SK-N-SH treated with all-trans-retinoic acid at 6 μM for 48 hours (cell line): Measurements from ENCODE around the gene PPIG.
A peak's percentile ranks its signal among the peaks of the same experiment; 100 is the strongest.
"Not testable (repeated sequence)": the region's sequence is repeated elsewhere in the genome, so short reads cannot be mapped to it uniquely, and the experiment has no call there.

ENCODE experiments used
- ATAC-seq: fragments of 200-7000 bp; cut with Tn5 transposase; 3 replicates; pipeline ENCODE4 v1.9.1; 2020; ENCODE audit warnings: mild to moderate bottlenecking, moderate library complexity
- ARNTL ChIP-seq: fragments of 450-650 bp; formaldehyde crosslinking; IDR thresholded peaks from 2 replicates; pipeline ENCODE4 v1.5.0; 2020; ENCODE audit warnings: low read depth, mild to moderate bottlenecking, moderate library complexity, borderline replicate concordance
- BACH2 ChIP-seq: fragments of 250-450 bp; sonication (Bioruptor Pico); IDR thresholded peaks from 2 replicates; pipeline ENCODE4 v1.9.0; 2021; ENCODE audit warnings: mild to moderate bottlenecking, borderline replicate concordance
- CSDC2 ChIP-seq: fragments of 250-450 bp; sonication (Bioruptor Pico); IDR thresholded peaks from 2 replicates; pipeline ENCODE4 v1.5.0; 2020; ENCODE audit warnings: mild to moderate bottlenecking, moderate library complexity
- GLIS3 ChIP-seq: fragments of 250-450 bp; sonication (Bioruptor Pico); IDR thresholded peaks from 2 replicates; pipeline ENCODE4 v1.5.0; 2020; ENCODE audit warnings: mild to moderate bottlenecking, moderate library complexity
- ISL1 ChIP-seq: fragments of 250-450 bp; sonication (Bioruptor Pico); IDR thresholded peaks from 2 replicates; pipeline ENCODE4 v2.1.2; 2022; ENCODE audit warnings: mild to moderate bottlenecking, moderate library complexity
- OSR1 ChIP-seq: fragments of 250-450 bp; sonication (Bioruptor Pico); IDR thresholded peaks from 2 replicates; pipeline ENCODE4 v1.8.0; 2022; ENCODE audit warnings: moderate library complexity, mild to moderate bottlenecking, inconsistent platforms
- PPARA ChIP-seq: fragments of 250-450 bp; sonication (Bioruptor Pico); IDR thresholded peaks from 2 replicates; pipeline ENCODE4 v1.5.0; 2020; ENCODE audit warnings: mild to moderate bottlenecking, borderline replicate concordance
- RARB ChIP-seq: fragments of 250-450 bp; sonication (Bioruptor Pico); IDR thresholded peaks from 2 replicates; pipeline ENCODE4 v1.8.0; 2021; ENCODE audit warnings: mild to moderate bottlenecking, moderate library complexity
- SNAI2 ChIP-seq: fragments of 250-450 bp; sonication (Bioruptor Pico); IDR thresholded peaks from 2 replicates; pipeline ENCODE4 v1.5.0; 2020; ENCODE audit warnings: mild to moderate bottlenecking, moderate library complexity
- TCF4 ChIP-seq: fragments of 250-450 bp; sonication (Bioruptor Pico); IDR thresholded peaks from 2 replicates; pipeline ENCODE4 v1.8.0; 2021; ENCODE audit warnings: mild to moderate bottlenecking, moderate library complexity, borderline replicate concordance
- TOX ChIP-seq: fragments of 250-450 bp; sonication (Bioruptor Pico); IDR thresholded peaks from 2 replicates; pipeline ENCODE4 v1.8.0; 2021; ENCODE audit warnings: mild to moderate bottlenecking, moderate library complexity, borderline replicate concordance
- ZC3H10 ChIP-seq: fragments of 250-450 bp; sonication (Bioruptor Pico); IDR thresholded peaks from 2 replicates; pipeline ENCODE4 v1.5.1; 2021; ENCODE audit warnings: mild to moderate bottlenecking, moderate library complexity
- ZFP3 ChIP-seq: fragments of 250-450 bp; sonication (Bioruptor Pico); IDR thresholded peaks from 2 replicates; pipeline ENCODE4 v1.5.0; 2020; ENCODE audit warnings: mild to moderate bottlenecking, moderate library complexity
- ZFP30 ChIP-seq: fragments of 450-650 bp; formaldehyde crosslinking; IDR thresholded peaks from 2 replicates; pipeline ENCODE4 v1.5.0; 2022; ENCODE audit warnings: mild to moderate bottlenecking, moderate library complexity
- ZNF565 ChIP-seq: fragments of 450-650 bp; formaldehyde crosslinking; conservative IDR thresholded peaks from 2 replicates; pipeline ENCODE4 v1.5.0; 2020; ENCODE audit warnings: low read depth, mild to moderate bottlenecking, moderate library complexity
- ZNF70 ChIP-seq: fragments of 450-650 bp; formaldehyde crosslinking; IDR thresholded peaks from 2 replicates; pipeline ENCODE4 v1.5.0; 2020; ENCODE audit warnings: mild to moderate bottlenecking, moderate library complexity
- ZNF8 ChIP-seq: fragments of 450-650 bp; formaldehyde crosslinking; IDR thresholded peaks from 2 replicates; pipeline ENCODE4 v1.5.0; 2020; ENCODE audit warnings: mild to moderate bottlenecking, moderate library complexity
- TF ChIP-seq, protein P1 (sequence below): fragments of 250-450 bp; sonication (Bioruptor Pico); IDR thresholded peaks from 2 replicates; pipeline ENCODE4 v1.8.0; 2020; ENCODE audit warnings: mild to moderate bottlenecking, moderate library complexity, borderline replicate concordance
- TF ChIP-seq, protein P2 (sequence below): fragments of 250-450 bp; sonication (Bioruptor Pico); IDR thresholded peaks from 2 replicates; pipeline ENCODE4 v1.5.1; 2021; ENCODE audit warnings: mild to moderate bottlenecking, moderate library complexity
- TF ChIP-seq, protein P3 (sequence below): fragments of 250-450 bp; sonication (Bioruptor Pico); IDR thresholded peaks from 2 replicates; pipeline ENCODE4 v1.5.1; 2020; ENCODE audit warnings: low read depth, mild to moderate bottlenecking, moderate library complexity
- TF ChIP-seq, protein P4 (sequence below): fragments of 250-450 bp; sonication (Bioruptor Pico); IDR thresholded peaks from 2 replicates; pipeline ENCODE4 v1.8.0; 2021; ENCODE audit warnings: low read depth, mild to moderate bottlenecking, moderate library complexity, borderline replicate concordance

The PPIG gene

DNA sequence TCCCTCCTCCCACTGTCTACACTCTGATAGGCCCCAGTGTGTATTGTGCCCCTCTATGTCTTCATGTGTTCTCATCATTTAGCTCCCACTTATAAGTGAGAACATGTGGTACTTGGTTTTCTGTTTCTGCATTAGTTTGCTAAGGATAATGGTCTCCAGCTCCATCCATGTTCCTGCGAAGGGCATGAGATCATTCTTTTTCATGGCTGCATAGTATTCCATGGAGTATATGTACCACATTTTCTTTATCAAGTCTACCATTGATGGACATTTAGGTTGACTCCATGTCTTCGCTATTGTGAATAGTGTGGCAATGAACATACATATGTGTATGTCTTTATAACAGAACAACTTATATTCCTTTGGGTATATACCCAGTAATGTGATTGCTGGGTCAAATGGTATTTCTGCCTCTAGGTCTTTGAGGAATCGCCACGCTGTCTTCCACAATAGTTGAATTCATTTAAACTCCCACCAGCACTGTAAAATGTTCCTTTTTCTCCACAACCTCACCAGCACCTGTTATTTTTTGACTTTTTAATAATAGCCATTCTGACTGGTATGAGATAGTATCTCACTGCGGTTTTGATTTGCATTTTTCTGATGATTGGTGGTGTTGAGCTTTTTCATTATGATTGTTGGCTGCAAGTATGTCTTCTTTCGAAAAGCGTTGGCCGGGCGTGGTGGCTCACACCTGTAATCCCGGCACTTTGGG lies 1.4 kb upstream of the PPIG start:
- ATAC-seq: not testable (repeated sequence)
- TF ChIP-seq ZNF8 (CRISPR knock-in tag): peak; percentile 72

DNA sequence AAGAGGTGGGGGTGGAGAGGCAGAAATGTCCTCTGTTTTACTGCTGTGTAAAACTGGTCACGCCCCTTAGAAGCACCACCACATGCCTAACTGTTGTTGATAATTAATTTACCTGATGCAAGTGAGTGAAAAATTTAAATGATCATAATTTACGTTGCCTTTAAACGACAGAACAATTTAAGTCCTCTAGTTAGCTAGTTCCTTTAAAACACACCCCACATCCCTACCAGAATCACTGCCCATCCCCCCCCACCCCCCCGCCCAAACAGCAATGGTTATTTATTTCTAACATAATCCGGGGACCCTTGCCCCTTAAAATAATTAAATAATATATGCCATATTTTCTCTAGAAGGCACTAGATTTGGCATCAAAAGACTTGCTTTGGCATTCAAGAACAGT lies 633 bp upstream of the PPIG start:
- TF ChIP-seq, protein P1, sequence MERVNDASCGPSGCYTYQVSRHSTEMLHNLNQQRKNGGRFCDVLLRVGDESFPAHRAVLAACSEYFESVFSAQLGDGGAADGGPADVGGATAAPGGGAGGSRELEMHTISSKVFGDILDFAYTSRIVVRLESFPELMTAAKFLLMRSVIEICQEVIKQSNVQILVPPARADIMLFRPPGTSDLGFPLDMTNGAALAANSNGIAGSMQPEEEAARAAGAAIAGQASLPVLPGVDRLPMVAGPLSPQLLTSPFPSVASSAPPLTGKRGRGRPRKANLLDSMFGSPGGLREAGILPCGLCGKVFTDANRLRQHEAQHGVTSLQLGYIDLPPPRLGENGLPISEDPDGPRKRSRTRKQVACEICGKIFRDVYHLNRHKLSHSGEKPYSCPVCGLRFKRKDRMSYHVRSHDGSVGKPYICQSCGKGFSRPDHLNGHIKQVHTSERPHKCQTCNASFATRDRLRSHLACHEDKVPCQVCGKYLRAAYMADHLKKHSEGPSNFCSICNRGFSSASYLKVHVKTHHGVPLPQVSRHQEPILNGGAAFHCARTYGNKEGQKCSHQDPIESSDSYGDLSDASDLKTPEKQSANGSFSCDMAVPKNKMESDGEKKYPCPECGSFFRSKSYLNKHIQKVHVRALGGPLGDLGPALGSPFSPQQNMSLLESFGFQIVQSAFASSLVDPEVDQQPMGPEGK (CRISPR knock-in tag): no peak
- TF ChIP-seq RARB (CRISPR knock-in tag): no peak
- TF ChIP-seq ZNF70 (CRISPR knock-in tag): no peak
- no peak for TF ChIP-seq CSDC2 (CRISPR knock-in tag)
- no peak for TF ChIP-seq ISL1 (CRISPR knock-in tag)
- no peak for TF ChIP-seq ZFP30
- ATAC-seq: no peak

DNA sequence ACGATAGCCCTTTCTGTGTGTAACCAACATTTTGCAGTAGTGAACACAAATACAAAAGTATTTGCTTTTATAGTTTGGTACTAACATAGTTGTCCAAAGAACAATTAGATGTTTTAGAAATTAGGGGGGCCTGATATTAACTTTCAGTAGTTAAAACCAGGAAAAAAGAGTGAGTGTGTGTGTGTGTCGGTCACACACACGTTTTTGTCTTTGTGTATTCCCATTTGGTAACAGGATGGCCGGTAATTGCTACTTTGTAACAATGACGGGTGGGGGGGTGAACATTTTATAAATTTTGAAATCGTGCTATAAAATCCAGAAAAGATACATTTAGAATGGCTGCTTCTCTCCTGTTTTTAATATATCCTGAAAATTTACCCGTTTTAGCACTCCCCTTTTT lies 1.5 kb downstream of the PPIG start:
- no peak for ATAC-seq
- TF ChIP-seq ZNF8 (CRISPR knock-in tag): no peak
- no peak for TF ChIP-seq OSR1 (CRISPR knock-in tag)
- TF ChIP-seq ZNF565: no peak
- no peak for TF ChIP-seq ZC3H10 (CRISPR knock-in tag)
- no peak for TF ChIP-seq ZFP30
- TF ChIP-seq GLIS3 (CRISPR knock-in tag): no peak
- TF ChIP-seq, protein P2, sequence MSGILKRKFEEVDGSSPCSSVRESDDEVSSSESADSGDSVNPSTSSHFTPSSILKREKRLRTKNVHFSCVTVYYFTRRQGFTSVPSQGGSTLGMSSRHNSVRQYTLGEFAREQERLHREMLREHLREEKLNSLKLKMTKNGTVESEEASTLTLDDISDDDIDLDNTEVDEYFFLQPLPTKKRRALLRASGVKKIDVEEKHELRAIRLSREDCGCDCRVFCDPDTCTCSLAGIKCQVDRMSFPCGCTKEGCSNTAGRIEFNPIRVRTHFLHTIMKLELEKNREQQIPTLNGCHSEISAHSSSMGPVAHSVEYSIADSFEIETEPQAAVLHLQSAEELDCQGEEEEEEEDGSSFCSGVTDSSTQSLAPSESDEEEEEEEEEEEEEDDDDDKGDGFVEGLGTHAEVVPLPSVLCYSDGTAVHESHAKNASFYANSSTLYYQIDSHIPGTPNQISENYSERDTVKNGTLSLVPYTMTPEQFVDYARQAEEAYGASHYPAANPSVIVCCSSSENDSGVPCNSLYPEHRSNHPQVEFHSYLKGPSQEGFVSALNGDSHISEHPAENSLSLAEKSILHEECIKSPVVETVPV (CRISPR knock-in tag): no peak
- no peak for TF ChIP-seq TCF4 (CRISPR knock-in tag)
- TF ChIP-seq, protein P3, sequence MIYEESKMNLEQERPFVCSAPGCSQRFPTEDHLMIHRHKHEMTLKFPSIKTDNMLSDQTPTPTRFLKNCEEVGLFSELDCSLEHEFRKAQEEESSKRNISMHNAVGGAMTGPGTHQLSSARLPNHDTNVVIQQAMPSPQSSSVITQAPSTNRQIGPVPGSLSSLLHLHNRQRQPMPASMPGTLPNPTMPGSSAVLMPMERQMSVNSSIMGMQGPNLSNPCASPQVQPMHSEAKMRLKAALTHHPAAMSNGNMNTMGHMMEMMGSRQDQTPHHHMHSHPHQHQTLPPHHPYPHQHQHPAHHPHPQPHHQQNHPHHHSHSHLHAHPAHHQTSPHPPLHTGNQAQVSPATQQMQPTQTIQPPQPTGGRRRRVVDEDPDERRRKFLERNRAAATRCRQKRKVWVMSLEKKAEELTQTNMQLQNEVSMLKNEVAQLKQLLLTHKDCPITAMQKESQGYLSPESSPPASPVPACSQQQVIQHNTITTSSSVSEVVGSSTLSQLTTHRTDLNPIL: no peak
- no peak for TF ChIP-seq SNAI2 (CRISPR knock-in tag)
- no peak for TF ChIP-seq CSDC2 (CRISPR knock-in tag)
- no peak for TF ChIP-seq ISL1 (CRISPR knock-in tag)
- no peak for TF ChIP-seq ARNTL (CRISPR knock-in tag)
- TF ChIP-seq, protein P1 (CRISPR knock-in tag): no peak

DNA sequence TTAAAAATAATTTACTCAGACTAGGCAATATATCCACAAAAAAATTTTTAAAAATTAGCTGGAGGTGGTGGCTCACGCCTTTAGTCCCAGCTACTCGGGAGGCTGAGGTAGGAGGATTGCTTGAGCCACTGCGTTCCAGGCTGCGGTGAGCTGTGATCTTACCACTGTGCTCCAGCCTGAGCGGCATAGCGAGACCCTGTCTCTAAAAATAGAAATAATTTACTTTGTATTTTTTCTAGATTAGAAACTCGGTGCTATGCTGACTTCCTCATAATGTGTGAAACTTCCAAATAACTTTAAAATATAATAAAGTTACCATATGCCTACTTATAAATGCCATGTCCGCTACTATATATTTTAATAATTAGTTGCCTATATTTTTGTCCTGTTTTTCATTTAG lies 6.7 kb downstream of the PPIG start:
- no peak for ATAC-seq
- TF ChIP-seq, protein P2 (CRISPR knock-in tag): no peak
- no peak for TF ChIP-seq ZFP30
- TF ChIP-seq, protein P1 (CRISPR knock-in tag): no peak
- TF ChIP-seq, protein P4, sequence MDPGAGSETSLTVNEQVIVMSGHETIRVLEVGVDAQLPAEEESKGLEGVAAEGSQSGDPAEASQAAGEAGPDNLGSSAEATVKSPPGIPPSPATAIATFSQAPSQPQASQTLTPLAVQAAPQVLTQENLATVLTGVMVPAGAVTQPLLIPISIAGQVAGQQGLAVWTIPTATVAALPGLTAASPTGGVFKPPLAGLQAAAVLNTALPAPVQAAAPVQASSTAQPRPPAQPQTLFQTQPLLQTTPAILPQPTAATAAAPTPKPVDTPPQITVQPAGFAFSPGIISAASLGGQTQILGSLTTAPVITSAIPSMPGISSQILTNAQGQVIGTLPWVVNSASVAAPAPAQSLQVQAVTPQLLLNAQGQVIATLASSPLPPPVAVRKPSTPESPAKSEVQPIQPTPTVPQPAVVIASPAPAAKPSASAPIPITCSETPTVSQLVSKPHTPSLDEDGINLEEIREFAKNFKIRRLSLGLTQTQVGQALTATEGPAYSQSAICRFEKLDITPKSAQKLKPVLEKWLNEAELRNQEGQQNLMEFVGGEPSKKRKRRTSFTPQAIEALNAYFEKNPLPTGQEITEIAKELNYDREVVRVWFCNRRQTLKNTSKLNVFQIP (CRISPR knock-in tag): no peak
- TF ChIP-seq OSR1 (CRISPR knock-in tag): no peak
- no peak for TF ChIP-seq ZFP3 (CRISPR knock-in tag)
- TF ChIP-seq CSDC2 (CRISPR knock-in tag): no peak
- TF ChIP-seq SNAI2 (CRISPR knock-in tag): no peak
- TF ChIP-seq TOX (CRISPR knock-in tag): no peak
- TF ChIP-seq ARNTL (CRISPR knock-in tag): no peak
- no peak for TF ChIP-seq BACH2 (CRISPR knock-in tag)
- no peak for TF ChIP-seq ZNF70 (CRISPR knock-in tag)
- TF ChIP-seq PPARA (CRISPR knock-in tag): no peak
- no peak for TF ChIP-seq ZNF8 (CRISPR knock-in tag)
- no peak for TF ChIP-seq RARB (CRISPR knock-in tag)
